Fibroblast of villous mesenchyme (primary cell): ENCODE measurements around the gene PLVAP. TPM values are rescaled to one million over a fixed set of nuclear protein-coding genes. Genes with fewer than 3 reads are reported as not detected.

Experiments
- DNase-seq: peaks from one replicate; pipeline ENCODE4 v3.0.0-alpha.2; 2010; ENCODE audit warnings: low read depth
- H3K4me3 ChIP-seq: 2 replicates; pipeline ENCODE4 v1.5.1; 2011; ENCODE audit warnings: low read depth, mild to moderate bottlenecking, low read length
- CTCF ChIP-seq: IDR thresholded peaks from 2 replicates; pipeline ENCODE4 v1.5.1; 2012; ENCODE audit warnings: low read depth, mild to moderate bottlenecking, low read length; ENCODE audit not compliant: insufficient read depth
- total RNA-seq: library from RNA; depleted of rRNA; stranded (reverse); fragments of >200 nt; gene quantifications from 2 replicates; pipeline ENCODE4 v1.2.3, GENCODE V29; 2012

The PLVAP gene
- total RNA-seq, 1 donor = not detected

- no peak for DNase-seq
- no peak overlapping the region for H3K4me3 ChIP-seq
Observed at GRCh38 chr19:17329366-17330261, 47.5 kb downstream of the PLVAP start.

GRCh38 chr19:17328517-17329365 is 48.4 kb downstream of the PLVAP start:
- no peak for TF ChIP-seq CTCF
- peak overlapping the region; percentile 46 for H3K4me3 ChIP-seq
- DNase-seq = no peak

More at GRCh38 chr19:17329366-17330261, 47.5 kb downstream of the PLVAP start:
- TF ChIP-seq CTCF = no peak

- peak overlapping the region; percentile 46 for H3K4me3 ChIP-seq
- TF ChIP-seq CTCF = peak; percentile 55
- peak; percentile 72 for DNase-seq
Observed at GRCh38 chr19:17327654-17328516, 49.3 kb downstream of the PLVAP start.

GRCh38 chr19:17327068-17327653 is 50.0 kb downstream of the PLVAP start:
- no peak overlapping the region for H3K4me3 ChIP-seq
- no peak for DNase-seq
- TF ChIP-seq CTCF = no peak

- H3K4me3 ChIP-seq = no peak overlapping the region
- no peak for DNase-seq
- no peak for TF ChIP-seq CTCF
Observed at GRCh38 chr19:17326595-17326966, 50.6 kb downstream of the PLVAP start.

GRCh38 chr19:17325881-17326594 is 51.1 kb downstream of the PLVAP start:
- no peak for TF ChIP-seq CTCF
- H3K4me3 ChIP-seq = no peak overlapping the region
- DNase-seq = no peak
